ENCODE data around the gene NDST4.

NDST4 gene

GRCh38 chr4:114976901-114977300 is 136.5 kb downstream of the NDST4 start:
- in situ Hi-C loops (cut with MboI; ENCODE audit: low pct_unique_long_range_greater_than_20kb, low sequenced_read_pairs, unreplicated experiment): no loop called here
- DNase-seq (ENCODE audit: low spot score): no peak
- no peak for TF ChIP-seq CTCF (IDR thresholded peaks at IDR 0.05; ENCODE audit: extremely low read depth, insufficient read depth, missing control alignments)

GRCh38 chr4:114964026-114964425 is 149.4 kb downstream of the NDST4 start:
- in situ Hi-C loops (cut with MboI; ENCODE audit: low pct_unique_long_range_greater_than_20kb, low sequenced_read_pairs, unreplicated experiment): no loop called here
- DNase-seq (ENCODE audit: low spot score): no peak
- no peak for TF ChIP-seq CTCF (IDR thresholded peaks at IDR 0.05; ENCODE audit: extremely low read depth, insufficient read depth, missing control alignments)

GRCh38 chr4:114945616-114946015 is 167.8 kb downstream of the NDST4 start:
- DNase-seq (ENCODE audit: low spot score): no peak
- TF ChIP-seq CTCF (IDR thresholded peaks at IDR 0.05; ENCODE audit: extremely low read depth, insufficient read depth, missing control alignments): no peak
- in situ Hi-C loops (cut with MboI; ENCODE audit: low pct_unique_long_range_greater_than_20kb, low sequenced_read_pairs, unreplicated experiment): no loop called here

DNA sequence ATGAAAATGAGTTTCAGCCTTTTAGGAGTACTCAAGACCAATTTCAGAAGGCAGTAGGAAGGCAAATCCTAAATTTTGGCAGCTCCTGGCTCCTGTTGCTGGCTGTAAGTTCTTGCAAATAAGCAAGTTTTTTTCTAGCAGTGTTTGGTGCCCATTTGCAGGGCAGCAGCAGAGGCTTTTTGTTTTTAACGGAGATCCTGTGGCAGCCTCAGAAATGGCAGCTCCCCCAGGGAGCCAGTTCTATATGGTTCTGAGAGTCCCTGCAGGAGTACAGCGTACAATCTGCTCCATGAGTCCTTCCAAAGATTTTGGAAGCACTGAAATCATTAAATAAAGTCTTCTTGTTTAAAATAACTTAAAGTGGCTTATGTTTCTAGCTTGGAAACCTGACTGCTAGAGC is 171.9 kb downstream of the NDST4 start:
- in situ Hi-C loops (cut with MboI; ENCODE audit: low pct_unique_long_range_greater_than_20kb, low sequenced_read_pairs, unreplicated experiment): no loop called here
- DNase-seq (ENCODE audit: low spot score): no peak
- no peak for TF ChIP-seq CTCF (IDR thresholded peaks at IDR 0.05; ENCODE audit: extremely low read depth, insufficient read depth, missing control alignments)

- no peak for TF ChIP-seq CTCF (IDR thresholded peaks at IDR 0.05; ENCODE audit: extremely low read depth, insufficient read depth, missing control alignments)
- no peak for DNase-seq (ENCODE audit: low spot score)
- in situ Hi-C loops (cut with MboI; ENCODE audit: low pct_unique_long_range_greater_than_20kb, low sequenced_read_pairs, unreplicated experiment): no loop called here
These were observed 185.5 kb downstream of the NDST4 start for GRCh38 chr4:114927881-114928280.

- TF ChIP-seq CTCF (IDR thresholded peaks at IDR 0.05; ENCODE audit: extremely low read depth, insufficient read depth, missing control alignments): no peak
- in situ Hi-C loops (cut with MboI; ENCODE audit: low pct_unique_long_range_greater_than_20kb, low sequenced_read_pairs, unreplicated experiment): no loop called here
- DNase-seq (ENCODE audit: low spot score): no peak
These were observed 186.8 kb downstream of the NDST4 start for GRCh38 chr4:114926583-114926982.

- in situ Hi-C loops (cut with MboI; ENCODE audit: low pct_unique_long_range_greater_than_20kb, low sequenced_read_pairs, unreplicated experiment): no loop called here
- no peak for DNase-seq (ENCODE audit: low spot score)
- TF ChIP-seq CTCF (IDR thresholded peaks at IDR 0.05; ENCODE audit: extremely low read depth, insufficient read depth, missing control alignments): no peak
These were observed 189.1 kb downstream of the NDST4 start for GRCh38 chr4:114924311-114924710.
